Fibroblast of lung (primary cell): Measurements from ENCODE around the gene LRRC8C. TPM values are rescaled to one million over a fixed set of nuclear protein-coding genes. Genes with fewer than 3 reads are reported as not detected.
"Not testable (repeated sequence)": the region's sequence is repeated elsewhere in the genome, so short reads cannot be mapped to it uniquely, and the experiment has no call there.

ENCODE experiments used
- DNase-seq, 2 donors: peaks; one replicate each; pipeline versions ENCODE4 v3.0.0 to v3.0.0-alpha.2; 2010; ENCODE audit warnings: low read depth in 2 of 2
- H2AFZ ChIP-seq: 2 replicates; pipeline ENCODE4 v1.5.1; 2012; ENCODE audit warnings: low read length, control low read depth, inconsistent platforms
- H3K27ac ChIP-seq: 2 replicates; pipeline ENCODE4 v1.5.1; 2011; ENCODE audit warnings: low read length, control low read depth; ENCODE audit not compliant: insufficient read depth
- H3K27me3 ChIP-seq: 2 replicates; pipeline ENCODE4 v1.5.1; 2011; ENCODE audit warnings: mild to moderate bottlenecking, low read length; ENCODE audit not compliant: control insufficient read depth, insufficient read depth
- H3K36me3 ChIP-seq: 2 replicates; pipeline ENCODE4 v1.5.1; 2011; ENCODE audit warnings: low read length; ENCODE audit not compliant: control insufficient read depth, insufficient read depth
- H3K4me1 ChIP-seq: 2 replicates; pipeline ENCODE4 v1.5.1; 2011; ENCODE audit warnings: low read length; ENCODE audit not compliant: control insufficient read depth, insufficient read depth; ENCODE audit errors: extremely low read depth
- H3K4me2 ChIP-seq: 2 replicates; pipeline ENCODE4 v1.5.1; 2011; ENCODE audit warnings: low read length, control low read depth; ENCODE audit not compliant: insufficient read depth; ENCODE audit errors: extremely low read depth
- H3K4me3 ChIP-seq, 4 experiments: fragments of 200-600 bp in 1 of 4; sonication (generic) in 1 of 4; replicated peaks in 1 of 4; 2 replicates each; pipeline ENCODE4 v1.5.1; 2011 to 2016; ENCODE audit warnings: low read length in 4 of 4, low read depth in 3 of 4, mild to moderate bottlenecking in 3 of 4, control low read depth in 2 of 4, inconsistent platforms in 1 of 4, mixed read lengths in 1 of 4; ENCODE audit not compliant: insufficient read depth in 1 of 4; ENCODE audit errors: control extremely low read depth in 1 of 4
- H3K79me2 ChIP-seq: 2 replicates; pipeline ENCODE4 v1.5.1; 2012; ENCODE audit warnings: mild to moderate bottlenecking, low read length, inconsistent platforms; ENCODE audit not compliant: control insufficient read depth, insufficient read depth
- H3K9ac ChIP-seq: 2 replicates; pipeline ENCODE4 v1.5.1; 2011; ENCODE audit warnings: mild to moderate bottlenecking, low read length, control low read depth; ENCODE audit not compliant: insufficient read depth
- H3K9me3 ChIP-seq: 2 replicates; pipeline ENCODE4 v1.5.1; 2012; ENCODE audit warnings: low read depth, low read length; ENCODE audit not compliant: control insufficient read depth, insufficient read depth
- H4K20me1 ChIP-seq: 2 replicates; pipeline ENCODE4 v1.5.1; 2011; ENCODE audit warnings: low read length; ENCODE audit not compliant: control insufficient read depth, insufficient read depth; ENCODE audit errors: extremely low read depth
- EZH2 ChIP-seq: IDR thresholded peaks from 2 replicates; pipeline ENCODE4 v1.5.1; 2012; ENCODE audit warnings: low read length, control low read depth, mild to moderate bottlenecking; ENCODE audit errors: missing control alignments
- polyA plus RNA-seq, 2 donors: library from polyadenylated mRNA; depleted of rRNA in 1 of 2; stranded (reverse) in 1 of 2; unstranded in 1 of 2; fragments of >200 nt; gene quantifications; 2 replicates each; pipeline ENCODE4 v1.2.1, GENCODE V29; 2011 to 2012; ENCODE audit warnings: missing spikeins in 1 of 2
- total RNA-seq: library from RNA; depleted of rRNA; stranded (reverse); fragments of >200 nt; gene quantifications from 2 replicates; pipeline ENCODE4 v1.2.1, GENCODE V29; 2014
- TF ChIP-seq, protein P1 (sequence below), 2 donors: IDR thresholded peaks in 1 of 2; conservative IDR thresholded peaks in 1 of 2; 1 replicate in 1 of 2; 2 replicates in 1 of 2; pipeline ENCODE4 v1.5.1; 2011 to 2012; ENCODE audit warnings: low read length in 2 of 2, control low read depth in 1 of 2, inconsistent platforms in 1 of 2, low read depth in 1 of 2, mild to moderate bottlenecking in 1 of 2

Gene LRRC8C
- total and polyA plus RNA-seq, 2 donors (not counting 1 experiment from before 2014, with no cell fraction given), result 5.4 to 13.2 TPM

DNA sequence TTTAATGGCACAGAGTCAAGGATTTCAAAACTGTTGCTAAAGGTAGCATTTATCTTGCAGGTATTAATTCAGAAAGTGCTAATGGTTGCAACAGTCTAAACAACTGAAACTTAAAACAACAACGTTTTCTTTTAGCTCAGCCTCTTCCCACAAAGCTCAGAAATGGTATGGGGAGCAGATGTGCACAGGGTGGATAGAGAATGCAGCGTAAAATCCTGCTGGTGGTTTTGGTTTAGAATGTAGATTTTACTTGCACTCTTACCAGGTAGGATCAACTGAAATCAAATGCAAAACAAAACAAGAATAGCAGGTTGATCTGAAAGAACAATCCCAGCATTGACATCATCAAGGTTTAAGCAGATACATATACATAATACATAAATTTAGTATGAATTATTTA is 3.8 kb upstream of the LRRC8C start:
- H4K20me1 ChIP-seq, result no peaks in the 10 kb centered on the region
- no peak for TF ChIP-seq EZH2
- TF ChIP-seq, protein P1, sequence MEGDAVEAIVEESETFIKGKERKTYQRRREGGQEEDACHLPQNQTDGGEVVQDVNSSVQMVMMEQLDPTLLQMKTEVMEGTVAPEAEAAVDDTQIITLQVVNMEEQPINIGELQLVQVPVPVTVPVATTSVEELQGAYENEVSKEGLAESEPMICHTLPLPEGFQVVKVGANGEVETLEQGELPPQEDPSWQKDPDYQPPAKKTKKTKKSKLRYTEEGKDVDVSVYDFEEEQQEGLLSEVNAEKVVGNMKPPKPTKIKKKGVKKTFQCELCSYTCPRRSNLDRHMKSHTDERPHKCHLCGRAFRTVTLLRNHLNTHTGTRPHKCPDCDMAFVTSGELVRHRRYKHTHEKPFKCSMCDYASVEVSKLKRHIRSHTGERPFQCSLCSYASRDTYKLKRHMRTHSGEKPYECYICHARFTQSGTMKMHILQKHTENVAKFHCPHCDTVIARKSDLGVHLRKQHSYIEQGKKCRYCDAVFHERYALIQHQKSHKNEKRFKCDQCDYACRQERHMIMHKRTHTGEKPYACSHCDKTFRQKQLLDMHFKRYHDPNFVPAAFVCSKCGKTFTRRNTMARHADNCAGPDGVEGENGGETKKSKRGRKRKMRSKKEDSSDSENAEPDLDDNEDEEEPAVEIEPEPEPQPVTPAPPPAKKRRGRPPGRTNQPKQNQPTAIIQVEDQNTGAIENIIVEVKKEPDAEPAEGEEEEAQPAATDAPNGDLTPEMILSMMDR (conservative IDR thresholded peaks at IDR 0.05 in 1 of 2, IDR thresholded peaks at IDR 0.05 in 1 of 2; ENCODE audit: low read depth in 1 of 2, low read length in 2 of 2), result no peak
- H3K4me3 ChIP-seq, result no peak overlapping the region
- H3K4me2 ChIP-seq, result no peak overlapping the region
- no peak overlapping the region for H3K9ac ChIP-seq
- no peak for DNase-seq
- H3K79me2 ChIP-seq, result peaks cover 12% of the 10 kb centered on the region
- no peaks in the 10 kb centered on the region for H3K4me1 ChIP-seq
- H2AFZ ChIP-seq, result no peak overlapping the region
- no peak overlapping the region for H3K27ac ChIP-seq
- H3K9me3 ChIP-seq, result no peaks in the 10 kb centered on the region
- H3K36me3 ChIP-seq, result no peaks in the 10 kb centered on the region
- H3K27me3 ChIP-seq, result no peaks in the 10 kb centered on the region

DNA sequence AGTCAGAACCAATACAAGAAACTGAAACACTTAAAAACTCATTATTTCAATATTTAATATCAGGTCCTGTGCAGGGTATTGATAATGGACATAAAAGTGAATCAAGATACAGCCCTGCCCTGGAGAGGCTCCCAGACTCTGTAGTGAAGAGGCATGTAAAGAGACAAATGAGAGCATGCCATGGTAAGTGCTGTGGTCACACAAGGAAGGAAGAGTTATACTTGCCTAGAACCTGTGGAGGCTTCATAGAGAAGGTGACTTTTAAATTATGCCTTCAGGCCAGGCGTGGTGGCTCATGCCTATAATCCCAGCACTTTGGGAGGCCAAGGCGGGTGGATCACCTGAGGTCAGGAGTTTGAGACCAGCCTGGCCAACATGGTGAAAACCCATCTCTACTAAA is 3.3 kb upstream of the LRRC8C start:
- not testable (repeated sequence) for H3K4me3 ChIP-seq, H4K20me1 ChIP-seq, DNase-seq, H3K36me3 ChIP-seq, H3K4me1 ChIP-seq, H3K9me3 ChIP-seq, H2AFZ ChIP-seq, H3K27me3 ChIP-seq, H3K9ac ChIP-seq, H3K4me2 ChIP-seq, H3K27ac ChIP-seq
- peaks cover 16% of the 10 kb centered on the region for H3K79me2 ChIP-seq

DNA sequence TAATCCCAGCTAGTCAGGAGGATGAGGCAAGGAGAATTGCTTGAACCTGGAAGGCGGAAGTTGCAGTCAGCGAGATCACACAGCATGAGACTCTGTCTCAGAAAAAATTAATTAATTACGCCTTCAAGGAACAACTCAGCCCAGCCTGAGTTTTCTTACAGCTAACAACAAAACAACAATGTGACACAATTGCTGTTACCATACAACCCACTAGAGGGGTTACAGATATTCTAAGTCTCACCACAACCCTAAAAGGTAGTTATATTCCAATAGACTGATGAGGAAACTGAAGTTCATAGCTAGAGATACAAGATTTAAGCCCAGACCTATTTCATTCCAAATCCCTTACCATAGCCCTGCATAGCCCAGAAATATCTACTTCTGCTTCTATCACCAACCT is 2.9 kb upstream of the LRRC8C start:
- Histone ChIP-seq H2AFZ (no peak overlapping the region), H4K20me1 (no peaks in the 10 kb centered on the region), H3K36me3 (no peaks in the 10 kb centered on the region), H3K9me3 (no peaks in the 10 kb centered on the region), H3K79me2 (peaks cover 20% of the 10 kb centered on the region), H3K4me2 (no peak overlapping the region), H3K27me3 (no peaks in the 10 kb centered on the region), H3K4me1 (peaks cover 3% of the 10 kb centered on the region), H3K27ac (no peak overlapping the region), H3K9ac (no peak overlapping the region), H3K4me3 (no peak overlapping the region)
- DNase-seq, result no peak
- TF ChIP-seq, protein P1 (conservative IDR thresholded peaks at IDR 0.05 in 1 of 2, IDR thresholded peaks at IDR 0.05 in 1 of 2; ENCODE audit: low read depth in 1 of 2, low read length in 2 of 2), result no peak
- no peak for TF ChIP-seq EZH2
